DOHH2 (cell line): ENCODE results near the gene OR13A1.

Source experiments
- CTCF ChIP-seq: fragments of 200-600 bp; sonication (generic); IDR thresholded peaks from one replicate; pipeline ENCODE4 v1.5.1; 2014; ENCODE audit warnings: antibody characterized with exemption, mild to moderate bottlenecking, low read depth, low read length; ENCODE audit not compliant: poor library complexity, severe bottlenecking
- EZH2phosphoT487 ChIP-seq: fragments of 200-600 bp; sonication (generic); IDR thresholded peaks from 2 replicates; pipeline ENCODE4 v1.6.1; 2017; ENCODE audit warnings: borderline replicate concordance, mild to moderate bottlenecking, antibody characterized with exemption, low read length, moderate library complexity, mixed read lengths

GRCh38 chr10:45280113-45280760, 35.2 kb downstream of the OR13A1 start:
- TF ChIP-seq CTCF (no peak), EZH2phosphoT487 (no peak)
